Inferior parietal cortex (tissue), 1 donor: Measurements from ENCODE around the gene ANK3.

Experiments used
- DNase-seq: peaks from one replicate; pipeline ENCODE4 v3.0.0-alpha.2; 2016; ENCODE audit errors: extremely low spot score

ANK3 gene

GRCh38 chr10:60346661-60347060 is 43.0 kb downstream of the ANK3 start:
- DNase-seq: no peak

GRCh38 chr10:60343254-60343653 is 46.4 kb downstream of the ANK3 start:
- DNase-seq: no peak

- DNase-seq: no peak
Observed at GRCh38 chr10:60341969-60342368, 47.7 kb downstream of the ANK3 start.

- no peak for DNase-seq
Observed at GRCh38 chr10:60340973-60341372, 48.7 kb downstream of the ANK3 start.

GRCh38 chr10:60339757-60340156 is 49.9 kb downstream of the ANK3 start:
- no peak for DNase-seq

- no peak for DNase-seq
Observed at GRCh38 chr10:60338786-60339185, 50.9 kb downstream of the ANK3 start.

- DNase-seq: no peak
Observed at GRCh38 chr10:60338002-60338564, 51.6 kb downstream of the ANK3 start.

GRCh38 chr10:60336901-60337630 is 52.6 kb downstream of the ANK3 start:
- no peak for DNase-seq

- no peak for DNase-seq
Observed at GRCh38 chr10:60335708-60336107, 54.0 kb downstream of the ANK3 start.

GRCh38 chr10:60334991-60335390 is 54.7 kb downstream of the ANK3 start:
- no peak for DNase-seq

- DNase-seq: no peak
Observed at GRCh38 chr10:60332371-60332770, 57.3 kb downstream of the ANK3 start.

- DNase-seq: no peak
Observed at GRCh38 chr10:60331886-60332285, 57.8 kb downstream of the ANK3 start.

- no peak for DNase-seq
Observed at GRCh38 chr10:60323162-60323561, 66.5 kb downstream of the ANK3 start.

- DNase-seq: no peak
Observed at GRCh38 chr10:60320666-60321065, 69.0 kb downstream of the ANK3 start.

GRCh38 chr10:60316029-60316428 is 73.6 kb downstream of the ANK3 start:
- no peak for DNase-seq

- DNase-seq: no peak
Observed at GRCh38 chr10:60315311-60315710, 74.4 kb downstream of the ANK3 start.

GRCh38 chr10:60314069-60314940 is 75.4 kb downstream of the ANK3 start:
- no peak for DNase-seq

GRCh38 chr10:60313589-60313952 is 76.1 kb downstream of the ANK3 start:
- DNase-seq: no peak

GRCh38 chr10:60312818-60313588 is 76.7 kb downstream of the ANK3 start:
- no peak for DNase-seq

- no peak for DNase-seq
Observed at GRCh38 chr10:60311821-60312220, 77.9 kb downstream of the ANK3 start.

GRCh38 chr10:60310740-60311139 is 78.9 kb downstream of the ANK3 start:
- DNase-seq: no peak

GRCh38 chr10:60309891-60310290 is 79.8 kb downstream of the ANK3 start:
- DNase-seq: no peak
